H1 (cell line): ENCODE data around the gene MYOM1. TPM values are rescaled to one million over a fixed set of nuclear protein-coding genes. Genes with fewer than 3 reads are reported as not detected.

Source experiments
- ASH2L ChIP-seq: fragments of 200-600, 300-600 bp; sonication (generic); IDR thresholded peaks from one replicate; pipeline ENCODE4 v1.7.1; 2017; ENCODE audit warnings: low read length
- CEBPB ChIP-seq: IDR thresholded peaks from 2 replicates; pipeline ENCODE4 v1.6.1; 2012; ENCODE audit warnings: low read depth, low read length
- CHD1 ChIP-seq: IDR thresholded peaks from 2 replicates; pipeline ENCODE4 v1.6.1; 2012; ENCODE audit warnings: low read depth, low read length, improper control_type of control experiment
- CHD2 ChIP-seq: IDR thresholded peaks from 2 replicates; pipeline ENCODE4 v1.6.1; 2012; ENCODE audit warnings: low read length, improper control_type of control experiment
- EGR1 ChIP-seq: IDR thresholded peaks from 2 replicates; pipeline ENCODE4 v1.6.1; 2011; ENCODE audit warnings: low read depth, low read length, borderline replicate concordance
- EZH2 ChIP-seq: fragments of 200-600 bp; sonication (generic); IDR thresholded peaks from 2 replicates; pipeline ENCODE4 v1.7.1; 2012; ENCODE audit warnings: low read depth, mild to moderate bottlenecking, moderate library complexity, low read length, inconsistent platforms; ENCODE audit not compliant: severe bottlenecking
- HDAC2 ChIP-seq, 2 experiments: fragments of 300-600 bp in 1 of 2; sonication (generic) in 1 of 2; IDR thresholded peaks; 2 replicates each; pipeline ENCODE4 v1.6.1; 2011 to 2012; ENCODE audit warnings: low read depth in 2 of 2, low read length in 2 of 2, mild to moderate bottlenecking in 2 of 2, moderate library complexity in 2 of 2, borderline replicate concordance in 1 of 2, inconsistent platforms in 1 of 2
- JUND ChIP-seq: IDR thresholded peaks from 2 replicates; pipeline ENCODE4 v1.6.1; 2011; ENCODE audit warnings: mild to moderate bottlenecking, improper control_type of control experiment, low read length
- MAFK ChIP-seq: IDR thresholded peaks from 2 replicates; pipeline ENCODE4 v1.6.1; 2012; ENCODE audit warnings: low read depth, mild to moderate bottlenecking, improper control_type of control experiment, low read length
- NANOG ChIP-seq: IDR thresholded peaks from 2 replicates; pipeline ENCODE4 v1.6.1; 2011; ENCODE audit warnings: low read length, low read depth, mild to moderate bottlenecking, inconsistent platforms; ENCODE audit not compliant: insufficient read depth, poor library complexity, severe bottlenecking
- NRF1 ChIP-seq: IDR thresholded peaks from 2 replicates; pipeline ENCODE4 v1.6.1; 2011; ENCODE audit warnings: mild to moderate bottlenecking, low read depth, low read length, improper control_type of control experiment
- SIN3A ChIP-seq, 2 experiments: IDR thresholded peaks in 1 of 2; conservative IDR thresholded peaks in 1 of 2; 2 replicates each; pipeline ENCODE4 v1.6.1; 2011 to 2012; ENCODE audit warnings: low read length in 2 of 2, improper control_type of control experiment in 1 of 2, low read depth in 1 of 2, mild to moderate bottlenecking in 1 of 2
- SIRT6 ChIP-seq: IDR thresholded peaks from one replicate; pipeline ENCODE4 v1.7.1; 2012; ENCODE audit warnings: low read length, inconsistent platforms
- SRF ChIP-seq: IDR thresholded peaks from 2 replicates; pipeline ENCODE4 v1.6.1; 2011; ENCODE audit warnings: mild to moderate bottlenecking, low read depth, low read length, moderate library complexity
- SUZ12 ChIP-seq: fragments of 200-600 bp; sonication (generic); IDR thresholded peaks from 2 replicates; pipeline ENCODE4 v1.6.1; 2012; ENCODE audit warnings: mild to moderate bottlenecking, inconsistent platforms, low read length, moderate library complexity, mixed read lengths
- TAF1 ChIP-seq: IDR thresholded peaks from 2 replicates; pipeline ENCODE4 v1.6.1; 2011; ENCODE audit warnings: mild to moderate bottlenecking, low read depth, low read length
- TAF7 ChIP-seq: optimal IDR thresholded peaks from 2 replicates; pipeline ENCODE3; 2011; ENCODE audit warnings: low read depth, mild to moderate bottlenecking, inconsistent platforms, low read length, moderate library complexity, borderline replicate concordance
- TEAD4 ChIP-seq: IDR thresholded peaks from 2 replicates; pipeline ENCODE4 v1.6.1; 2012; ENCODE audit warnings: low read depth, low read length, inconsistent platforms, mixed read lengths
- ZNF274 ChIP-seq: IDR thresholded peaks from 2 replicates; pipeline ENCODE4 v1.7.0; 2012; ENCODE audit warnings: low read length, borderline replicate concordance; ENCODE audit errors: extremely low read depth
- polyA plus RNA-seq, 7 experiments: library from polyadenylated mRNA; depleted of rRNA in 3 of 7; stranded (reverse) in 5 of 7; unstranded in 2 of 7; fragments of >200 nt in 5 of 7; fragments of 200-250 nt in 2 of 7; gene quantifications; 1 replicate in 5 of 7; 2 replicates in 1 of 7; 4 replicates in 1 of 7; pipeline versions ENCODE4 v1.2.1 to v1.2.3, GENCODE V29; 2011 to 2013; ENCODE audit warnings: missing spikeins in 2 of 7, mixed read lengths in 2 of 7
- total RNA-seq: library from RNA; stranded (reverse); fragmentation: NEBNext Ultra II Directional; extraction: Animal tissue kit (Norgen Biotek cat#: 25700); gene quantifications from 2 replicates; pipeline ENCODE4 v1.2.1, GENCODE V29; 2021
- TF ChIP-seq, protein P1 (sequence below): IDR thresholded peaks from 2 replicates; pipeline ENCODE4 v1.6.1; 2012; ENCODE audit warnings: inconsistent platforms
- TF ChIP-seq, protein P2 (sequence below): IDR thresholded peaks from 2 replicates; pipeline ENCODE4 v1.6.1; 2012; ENCODE audit warnings: low read length, inconsistent platforms
- TF ChIP-seq, protein P3 (sequence below): IDR thresholded peaks from 2 replicates; pipeline ENCODE4 v1.6.1; 2011; ENCODE audit warnings: low read depth, mild to moderate bottlenecking, low read length; ENCODE audit not compliant: insufficient read depth

MYOM1 gene
- total and polyA plus RNA-seq, 2 of the 8 experiments (the other 6 are each of a cell fraction or from before 2014, with no cell fraction given) = 0.06 to 0.32 TPM

DNA sequence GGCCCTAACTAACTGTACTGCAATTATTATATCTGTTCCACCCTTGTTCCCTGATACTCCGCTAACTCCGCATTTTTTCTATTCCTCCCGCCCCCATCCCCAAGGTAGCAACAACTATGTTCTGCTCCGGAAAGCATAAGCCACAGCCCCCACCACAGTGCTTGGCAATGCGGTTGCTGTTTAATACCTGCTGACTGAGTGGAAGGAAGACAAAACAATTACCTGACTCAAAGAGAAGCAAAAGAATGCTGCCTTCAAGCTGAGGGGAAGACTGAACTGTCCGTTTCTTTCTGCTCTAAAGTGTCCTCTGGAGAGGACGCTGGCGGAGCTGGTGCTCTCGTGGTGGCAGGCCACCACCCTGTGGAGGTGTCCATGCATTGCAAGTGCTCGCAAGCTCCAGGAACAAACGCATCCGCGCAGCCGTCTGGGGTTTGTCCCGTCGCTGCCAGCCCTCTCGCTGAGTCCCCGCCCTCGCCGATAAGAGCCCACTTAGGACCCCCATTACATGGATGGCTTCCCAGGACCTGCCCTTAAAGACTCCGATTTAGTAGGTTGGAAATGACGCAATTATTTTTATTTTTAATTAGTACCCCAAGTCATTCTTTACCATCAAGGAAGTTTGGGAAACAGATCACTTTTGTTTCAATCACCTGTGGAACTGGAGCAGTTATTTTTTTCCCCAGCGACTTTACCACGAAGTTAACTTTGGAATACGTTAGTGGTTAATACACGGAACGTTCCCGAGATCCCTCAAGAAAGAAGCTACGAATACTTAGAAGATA, 26.3 kb upstream of the MYOM1 start (continued):
- TF ChIP-seq HDAC2 (IDR thresholded peaks at IDR 0.05; ENCODE audit: borderline replicate concordance in 1 of 2, low read depth in 2 of 2, low read length in 2 of 2) = no peak
- TF ChIP-seq ZNF274 = no peak
- no peak for TF ChIP-seq CHD1
- peak; percentile 24 for TF ChIP-seq ASH2L
- no peak for TF ChIP-seq EZH2
- TF ChIP-seq TAF1 = peak; percentile 41; the same call in 1 of the 2 replicates
- no peak for TF ChIP-seq EGR1
- TF ChIP-seq, protein P1, sequence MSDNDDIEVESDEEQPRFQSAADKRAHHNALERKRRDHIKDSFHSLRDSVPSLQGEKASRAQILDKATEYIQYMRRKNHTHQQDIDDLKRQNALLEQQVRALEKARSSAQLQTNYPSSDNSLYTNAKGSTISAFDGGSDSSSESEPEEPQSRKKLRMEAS = peak; percentile 72
- TF ChIP-seq SIRT6 = no peak
- TF ChIP-seq SIN3A (conservative IDR thresholded peaks at IDR 0.05 in 1 of 2, IDR thresholded peaks at IDR 0.05 in 1 of 2; ENCODE audit: low read depth in 1 of 2, low read length in 2 of 2) = peak; percentile 34 to 64; a peak in 1 of 4 replicates
- no peak for TF ChIP-seq CHD2
- TF ChIP-seq, protein P2, sequence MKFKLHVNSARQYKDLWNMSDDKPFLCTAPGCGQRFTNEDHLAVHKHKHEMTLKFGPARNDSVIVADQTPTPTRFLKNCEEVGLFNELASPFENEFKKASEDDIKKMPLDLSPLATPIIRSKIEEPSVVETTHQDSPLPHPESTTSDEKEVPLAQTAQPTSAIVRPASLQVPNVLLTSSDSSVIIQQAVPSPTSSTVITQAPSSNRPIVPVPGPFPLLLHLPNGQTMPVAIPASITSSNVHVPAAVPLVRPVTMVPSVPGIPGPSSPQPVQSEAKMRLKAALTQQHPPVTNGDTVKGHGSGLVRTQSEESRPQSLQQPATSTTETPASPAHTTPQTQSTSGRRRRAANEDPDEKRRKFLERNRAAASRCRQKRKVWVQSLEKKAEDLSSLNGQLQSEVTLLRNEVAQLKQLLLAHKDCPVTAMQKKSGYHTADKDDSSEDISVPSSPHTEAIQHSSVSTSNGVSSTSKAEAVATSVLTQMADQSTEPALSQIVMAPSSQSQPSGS = no peak
- no peak for TF ChIP-seq TAF7
- no peak for TF ChIP-seq MAFK
- no peak for TF ChIP-seq CEBPB
- TF ChIP-seq SUZ12 = no peak
- 0 out of 2 replicates have a peak, but pooled peaks have one; percentile 12 for TF ChIP-seq TEAD4
- peak; percentile 26; the same call in 1 of the 2 replicates for TF ChIP-seq JUND
- no peak for TF ChIP-seq NANOG
- TF ChIP-seq, protein P3, sequence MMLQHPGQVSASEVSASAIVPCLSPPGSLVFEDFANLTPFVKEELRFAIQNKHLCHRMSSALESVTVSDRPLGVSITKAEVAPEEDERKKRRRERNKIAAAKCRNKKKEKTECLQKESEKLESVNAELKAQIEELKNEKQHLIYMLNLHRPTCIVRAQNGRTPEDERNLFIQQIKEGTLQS = no peak
- no peak for TF ChIP-seq SRF
- no peak; the same call in 1 of the 2 replicates for TF ChIP-seq NRF1
